Psoas muscle (tissue), 8 donors: ENCODE measurements around the gene KCTD14. TPM values are rescaled to one million over a fixed set of nuclear protein-coding genes. Genes with fewer than 3 reads are reported as not detected.

Experiments used
- ATAC-seq, 4 donors: fragments of 200-7000 bp; cut with Tn5 transposase; one replicate each; pipeline ENCODE4 v1.9.1; 2020; ENCODE audit warnings: moderate library complexity in 3 of 4, mild to moderate bottlenecking in 2 of 4
- DNase-seq, 2 donors: peaks; one replicate each; pipeline ENCODE4 v3.0.0-alpha.2; 2020
- H3K27ac ChIP-seq: fragments of 200-600 bp; one replicate; pipeline ENCODE4 v1.8.0; 2022
- H3K27me3 ChIP-seq, 3 donors: fragments of 200-600 bp in 1 of 3; one replicate each; pipeline versions ENCODE4 v1.6.1 to v1.8.0; 2013 to 2022; ENCODE audit warnings: low read length in 2 of 3, mild to moderate bottlenecking in 2 of 3, moderate library complexity in 1 of 3; ENCODE audit not compliant: insufficient read depth in 3 of 3
- H3K36me3 ChIP-seq, 2 donors: fragments of 200-600 bp in 1 of 2; one replicate each; pipeline versions ENCODE4 v1.6.1 to v1.8.0; 2013 to 2022; ENCODE audit warnings: low read depth in 1 of 2, mild to moderate bottlenecking in 1 of 2, moderate library complexity in 1 of 2; ENCODE audit not compliant: insufficient read depth in 1 of 2
- H3K4me1 ChIP-seq: fragments of 200-600 bp; one replicate; pipeline ENCODE4 v1.8.0; 2022
- H3K4me3 ChIP-seq: fragments of 200-600 bp; one replicate; pipeline ENCODE4 v1.8.0; 2022; ENCODE audit warnings: mild to moderate bottlenecking
- H3K9me3 ChIP-seq: fragments of 200-600 bp; one replicate; pipeline ENCODE4 v1.8.0; 2022
- CTCF ChIP-seq: fragments of 200-600 bp; IDR thresholded peaks from one replicate; pipeline ENCODE4 v1.8.0; 2022; ENCODE audit warnings: antibody characterized with exemption
- WGBS, 3 donors: extraction: QIAGEN DNeasy Blood & Tissue Kit; methylation state at CpG; one replicate each; pipeline versions ENCODE4 v1.1.6 to v1.1.7; 2013; 5-methylcytosine and 5-hydroxymethylcytosine counted together
- intact Hi-C, 2 donors: fragments of 100-400 bp; cut with DNase I; formaldehyde crosslinking; loops; one replicate each; pipeline versions ENCODE4 v1.11.0 to v1.14.2; 2022
- polyA plus RNA-seq, 3 donors: library from polyadenylated mRNA; stranded (reverse); fragments of 200-250 nt; gene quantifications; one replicate each; pipeline ENCODE4 v1.2.3, GENCODE V29; 2013
- total RNA-seq, 4 donors: library from RNA; stranded (reverse); fragmentation: NEBNext Ultra II Directional in 2 of 4; extraction: Animal tissue kit (Norgen Biotek cat#: 25700) in 2 of 4; gene quantifications; one replicate each; pipeline versions ENCODE4 v1.2.1 to v1.2.4, GENCODE V29; 2021 to 2023
- donor health status: healthy with polysubstance abuse.
- donor health status: DM: no; HTN: no; CAD: no; lungs with moderate emphysema.
- donor health status: Bipolar disorder and iron deficiency.
- donor health status: healthy.
- donor health status: DM: yes; HTN: yes; CAD: no.
- donor health status: DM: no; HTN: no; CAD: no.
- donor health status: DM: no; HTN: no; CAD: no.
- donor health status: DM: yes; HTN: yes; CAD: no.

The KCTD14 gene
- total and polyA plus RNA-seq, 7 donors: 0.12 to 0.32 (median 0.18) TPM; not detected in 2

DNA sequence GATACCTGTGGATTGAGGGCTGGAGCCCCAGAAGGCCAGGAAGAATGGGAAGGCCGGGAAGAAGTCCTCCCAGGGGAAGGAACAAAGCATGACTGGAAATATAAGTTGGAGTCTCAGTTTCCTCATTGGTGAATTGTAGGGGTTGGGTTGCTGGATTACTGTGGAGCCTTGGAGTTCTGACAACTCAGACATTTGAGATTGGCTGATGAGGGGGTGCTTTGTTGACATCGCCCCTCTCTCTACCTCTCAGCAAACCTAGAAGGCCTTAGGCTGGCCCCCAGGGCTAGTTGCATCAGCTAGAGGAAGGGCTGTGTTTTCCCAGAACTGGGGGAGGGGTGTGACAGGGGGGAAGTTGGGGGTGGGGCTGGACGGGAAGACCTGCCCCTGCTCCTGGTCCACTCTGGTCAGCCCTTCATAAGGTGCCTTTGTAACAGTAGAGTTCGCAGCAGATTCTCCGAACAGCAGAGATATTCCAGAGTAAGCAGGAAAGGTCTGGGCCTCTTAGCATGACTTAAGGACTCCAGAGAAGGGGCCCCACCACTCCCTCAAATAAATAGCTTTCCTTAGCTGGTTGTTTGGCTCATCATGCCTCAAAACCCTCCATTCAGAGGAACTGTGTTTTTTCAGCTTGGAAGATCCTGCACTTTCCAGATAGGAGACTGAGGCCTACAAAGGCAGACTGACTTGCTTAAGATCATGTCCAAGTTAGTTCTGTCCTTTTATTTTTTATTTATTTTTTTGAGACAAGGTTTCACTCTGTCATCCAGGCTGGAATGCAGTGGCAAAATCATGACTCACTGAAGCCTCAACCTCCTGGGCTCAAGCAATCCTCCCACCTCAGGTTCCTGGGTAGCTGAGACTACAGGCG lies 28.1 kb upstream of the KCTD14 start:
- intact Hi-C loops: no loop called here
- 81 to 83% (median 82%) methylated on average over 6 of the region's 6 CpGs for WGBS, 3 donors

DNA sequence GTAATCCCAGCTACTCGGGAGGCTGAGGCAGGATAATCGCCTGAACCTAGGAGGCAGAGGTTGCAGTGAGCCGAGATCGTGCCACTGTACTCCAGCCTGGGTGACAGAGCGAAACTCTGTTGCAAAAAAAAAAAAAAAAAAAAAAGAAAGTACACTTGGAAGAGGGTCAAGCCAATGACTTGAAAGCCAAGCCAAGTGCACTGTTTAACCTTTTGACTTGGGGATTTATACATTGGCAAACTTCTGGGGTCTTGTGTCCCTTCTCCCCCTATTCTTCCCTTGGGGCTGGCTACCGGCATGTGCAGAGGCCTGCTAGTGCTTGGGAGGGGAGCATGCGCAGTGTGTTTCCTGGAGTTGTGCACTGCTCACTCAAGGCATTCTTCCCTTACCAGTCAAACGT lies 26.3 kb upstream of the KCTD14 start:
- intact Hi-C loops: loop anchor here (5.0 to 10.0 kb wide), 2 partner anchors 52 to 275 kb away; no protein-coding TSS in a partner anchor
- DNase-seq (no peak), ATAC-seq (no peak)
- TF ChIP-seq CTCF: no peak
- no peak overlapping the region for H3K27ac ChIP-seq
- 61 to 77% (median 63%) methylated on average over 8 of the region's 8 CpGs for WGBS, 3 donors
- no peaks in the 10 kb centered on the region for H3K9me3 ChIP-seq
- H3K4me1 ChIP-seq: no peaks in the 10 kb centered on the region
- H3K4me3 ChIP-seq: no peak overlapping the region
- H3K36me3 ChIP-seq: no peaks in the 10 kb centered on the region
- no peaks in the 10 kb centered on the region for H3K27me3 ChIP-seq

More for the DNA sequence above, 28.1 kb upstream of the KCTD14 start:
- no peaks in the 10 kb centered on the region for H3K36me3 ChIP-seq
- H3K4me1 ChIP-seq: no peaks in the 10 kb centered on the region
- H3K27ac ChIP-seq: no peak overlapping the region
- DNase-seq: no peak
- ATAC-seq: no peak
- H3K9me3 ChIP-seq: no peaks in the 10 kb centered on the region
- TF ChIP-seq CTCF: no peak
- no peak overlapping the region for H3K4me3 ChIP-seq
- H3K27me3 ChIP-seq: no peaks in the 10 kb centered on the region

DNA sequence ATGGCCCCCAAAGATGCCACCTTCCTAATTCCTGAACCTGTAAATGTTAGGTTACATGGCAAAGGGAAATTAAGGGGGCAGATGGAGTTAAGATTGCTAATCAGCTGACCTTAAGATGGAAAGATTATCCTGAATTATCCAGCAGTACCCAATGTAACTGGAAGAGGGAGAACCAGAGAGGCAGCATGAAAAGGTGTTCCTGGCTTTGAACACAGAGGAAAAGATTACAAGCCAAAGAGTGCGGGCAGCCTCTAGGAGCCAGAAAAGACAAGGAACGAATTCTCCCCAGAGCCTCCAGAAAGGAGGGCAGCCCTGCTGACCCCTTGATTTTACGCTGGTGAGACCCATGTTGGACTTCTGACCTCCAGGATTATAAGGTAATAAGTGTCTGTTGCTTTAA lies 25.5 kb upstream of the KCTD14 start:
- intact Hi-C loops: loop anchor here (5.0 to 10.0 kb wide), 2 partner anchors 51 to 274 kb away; no protein-coding TSS in a partner anchor
- no peak overlapping the region for H3K4me3 ChIP-seq
- no peak overlapping the region for H3K27ac ChIP-seq
- no peaks in the 10 kb centered on the region for H3K4me1 ChIP-seq
- no peaks in the 10 kb centered on the region for H3K27me3 ChIP-seq
- DNase-seq: no peak
- WGBS, 3 donors: 65 to 73% (median 67%) methylated on average over 3 of the region's 3 CpGs
- ATAC-seq: no peak
- TF ChIP-seq CTCF: no peak
- no peaks in the 10 kb centered on the region for H3K36me3 ChIP-seq
- no peaks in the 10 kb centered on the region for H3K9me3 ChIP-seq

- H3K4me3 ChIP-seq: peak overlapping the region; percentile 72
- no peaks in the 10 kb centered on the region for H3K27me3 ChIP-seq
- WGBS, 3 donors: 20 to 22% (median 22%) methylated on average over 6 of the region's 6 CpGs
- intact Hi-C loops: loop anchor here (2.0 to 10.0 kb wide), 3 partner anchors 48 to 272 kb away; no protein-coding TSS in a partner anchor
- H3K36me3 ChIP-seq: no peaks in the 10 kb centered on the region
- ATAC-seq: peak in 1 of 4 donors; percentile 20
- H3K4me1 ChIP-seq: no peaks in the 10 kb centered on the region
- TF ChIP-seq CTCF: no peak
- DNase-seq: no peak
- no peaks in the 10 kb centered on the region for H3K9me3 ChIP-seq
- H3K27ac ChIP-seq: no peak overlapping the region
Measured at GRCh38 chr11:78046486-78046854, 23.4 kb upstream of the KCTD14 start.
